ENCODE data around the gene SLC35F1.

The SLC35F1 gene

DNA sequence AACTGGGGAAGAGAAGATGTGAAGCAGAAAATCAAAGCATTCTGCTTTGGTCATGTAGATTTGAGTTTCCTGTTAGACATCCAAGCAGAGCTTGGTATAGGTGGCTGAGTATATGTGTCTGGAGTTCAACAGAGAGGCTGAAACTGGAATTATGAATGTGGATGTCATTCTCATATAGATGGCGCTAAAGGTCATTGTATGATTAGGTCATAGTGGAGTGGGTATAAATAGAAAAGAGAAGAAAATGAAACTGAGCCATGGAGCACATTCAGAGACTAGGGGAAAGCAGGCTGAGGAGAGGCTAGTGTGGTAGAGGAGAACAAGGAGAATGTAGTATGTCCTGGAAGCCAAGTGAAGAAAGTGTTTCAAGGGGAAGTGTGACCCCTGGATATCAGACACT lies 345.4 kb downstream of the SLC35F1 start:
- TF ChIP-seq GLIS3 (CRISPR knock-in tag; IDR thresholded peaks at IDR 0.05), result no peak
- TF ChIP-seq ZNF70 (CRISPR knock-in tag; IDR thresholded peaks at IDR 0.05), result no peak
- no peak for TF ChIP-seq ZFP30 (CRISPR knock-in tag; IDR thresholded peaks at IDR 0.05)
- TF ChIP-seq TCF4 (CRISPR knock-in tag; IDR thresholded peaks at IDR 0.05; ENCODE audit: borderline replicate concordance), result no peak
- no peak for TF ChIP-seq RARB (CRISPR knock-in tag; IDR thresholded peaks at IDR 0.05)
- no peak for TF ChIP-seq ARNTL (CRISPR knock-in tag; IDR thresholded peaks at IDR 0.05; ENCODE audit: borderline replicate concordance, low read depth)
- no peak for TF ChIP-seq ZNF8 (CRISPR knock-in tag; IDR thresholded peaks at IDR 0.05)
- no peak for TF ChIP-seq BACH2 (CRISPR knock-in tag; IDR thresholded peaks at IDR 0.05; ENCODE audit: borderline replicate concordance)
- no peak for TF ChIP-seq TOX (CRISPR knock-in tag; IDR thresholded peaks at IDR 0.05; ENCODE audit: borderline replicate concordance)
- TF ChIP-seq, protein P1, sequence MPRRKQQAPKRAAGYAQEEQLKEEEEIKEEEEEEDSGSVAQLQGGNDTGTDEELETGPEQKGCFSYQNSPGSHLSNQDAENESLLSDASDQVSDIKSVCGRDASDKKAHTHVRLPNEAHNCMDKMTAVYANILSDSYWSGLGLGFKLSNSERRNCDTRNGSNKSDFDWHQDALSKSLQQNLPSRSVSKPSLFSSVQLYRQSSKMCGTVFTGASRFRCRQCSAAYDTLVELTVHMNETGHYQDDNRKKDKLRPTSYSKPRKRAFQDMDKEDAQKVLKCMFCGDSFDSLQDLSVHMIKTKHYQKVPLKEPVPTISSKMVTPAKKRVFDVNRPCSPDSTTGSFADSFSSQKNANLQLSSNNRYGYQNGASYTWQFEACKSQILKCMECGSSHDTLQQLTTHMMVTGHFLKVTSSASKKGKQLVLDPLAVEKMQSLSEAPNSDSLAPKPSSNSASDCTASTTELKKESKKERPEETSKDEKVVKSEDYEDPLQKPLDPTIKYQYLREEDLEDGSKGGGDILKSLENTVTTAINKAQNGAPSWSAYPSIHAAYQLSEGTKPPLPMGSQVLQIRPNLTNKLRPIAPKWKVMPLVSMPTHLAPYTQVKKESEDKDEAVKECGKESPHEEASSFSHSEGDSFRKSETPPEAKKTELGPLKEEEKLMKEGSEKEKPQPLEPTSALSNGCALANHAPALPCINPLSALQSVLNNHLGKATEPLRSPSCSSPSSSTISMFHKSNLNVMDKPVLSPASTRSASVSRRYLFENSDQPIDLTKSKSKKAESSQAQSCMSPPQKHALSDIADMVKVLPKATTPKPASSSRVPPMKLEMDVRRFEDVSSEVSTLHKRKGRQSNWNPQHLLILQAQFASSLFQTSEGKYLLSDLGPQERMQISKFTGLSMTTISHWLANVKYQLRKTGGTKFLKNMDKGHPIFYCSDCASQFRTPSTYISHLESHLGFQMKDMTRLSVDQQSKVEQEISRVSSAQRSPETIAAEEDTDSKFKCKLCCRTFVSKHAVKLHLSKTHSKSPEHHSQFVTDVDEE (CRISPR knock-in tag; IDR thresholded peaks at IDR 0.05), result no peak
- no peak for TF ChIP-seq CSDC2 (CRISPR knock-in tag; IDR thresholded peaks at IDR 0.05)
- TF ChIP-seq, protein P2, sequence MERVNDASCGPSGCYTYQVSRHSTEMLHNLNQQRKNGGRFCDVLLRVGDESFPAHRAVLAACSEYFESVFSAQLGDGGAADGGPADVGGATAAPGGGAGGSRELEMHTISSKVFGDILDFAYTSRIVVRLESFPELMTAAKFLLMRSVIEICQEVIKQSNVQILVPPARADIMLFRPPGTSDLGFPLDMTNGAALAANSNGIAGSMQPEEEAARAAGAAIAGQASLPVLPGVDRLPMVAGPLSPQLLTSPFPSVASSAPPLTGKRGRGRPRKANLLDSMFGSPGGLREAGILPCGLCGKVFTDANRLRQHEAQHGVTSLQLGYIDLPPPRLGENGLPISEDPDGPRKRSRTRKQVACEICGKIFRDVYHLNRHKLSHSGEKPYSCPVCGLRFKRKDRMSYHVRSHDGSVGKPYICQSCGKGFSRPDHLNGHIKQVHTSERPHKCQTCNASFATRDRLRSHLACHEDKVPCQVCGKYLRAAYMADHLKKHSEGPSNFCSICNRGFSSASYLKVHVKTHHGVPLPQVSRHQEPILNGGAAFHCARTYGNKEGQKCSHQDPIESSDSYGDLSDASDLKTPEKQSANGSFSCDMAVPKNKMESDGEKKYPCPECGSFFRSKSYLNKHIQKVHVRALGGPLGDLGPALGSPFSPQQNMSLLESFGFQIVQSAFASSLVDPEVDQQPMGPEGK (CRISPR knock-in tag; IDR thresholded peaks at IDR 0.05; ENCODE audit: borderline replicate concordance), result no peak
- TF ChIP-seq PPARA (CRISPR knock-in tag; IDR thresholded peaks at IDR 0.05; ENCODE audit: borderline replicate concordance), result no peak
- no peak for ATAC-seq

DNA sequence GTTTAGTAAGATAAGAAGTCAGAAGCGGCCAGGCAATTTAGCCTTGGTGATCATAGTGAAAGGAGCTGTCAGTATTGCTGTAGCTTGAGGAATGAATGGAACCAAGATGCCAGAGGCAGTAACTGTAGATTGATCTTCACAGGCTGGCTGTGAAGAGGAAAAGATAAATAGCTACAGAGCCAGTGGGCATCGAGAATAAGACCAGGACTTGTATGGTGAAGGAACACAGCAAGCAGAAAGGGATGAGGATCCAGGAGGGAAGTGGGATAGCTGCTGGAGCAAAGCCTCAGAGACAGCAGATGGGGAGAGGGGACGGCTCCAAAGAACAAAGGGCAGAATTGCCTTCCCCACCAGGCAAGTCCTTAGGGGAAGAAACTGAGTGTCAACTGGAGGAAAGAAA lies 346.7 kb downstream of the SLC35F1 start:
- TF ChIP-seq ZNF70 (CRISPR knock-in tag; IDR thresholded peaks at IDR 0.05) (no peak), PPARA (CRISPR knock-in tag; IDR thresholded peaks at IDR 0.05; ENCODE audit: borderline replicate concordance) (no peak), GLIS3 (CRISPR knock-in tag; IDR thresholded peaks at IDR 0.05) (no peak), RARB (CRISPR knock-in tag; IDR thresholded peaks at IDR 0.05) (no peak), TOX (CRISPR knock-in tag; IDR thresholded peaks at IDR 0.05; ENCODE audit: borderline replicate concordance) (no peak), BACH2 (CRISPR knock-in tag; IDR thresholded peaks at IDR 0.05; ENCODE audit: borderline replicate concordance) (no peak), ISL1 (CRISPR knock-in tag; IDR thresholded peaks at IDR 0.05) (no peak), OSR1 (CRISPR knock-in tag; IDR thresholded peaks at IDR 0.05) (no peak), ARNTL (CRISPR knock-in tag; IDR thresholded peaks at IDR 0.05; ENCODE audit: borderline replicate concordance, low read depth) (no peak), ZC3H10 (CRISPR knock-in tag; IDR thresholded peaks at IDR 0.05) (no peak), TCF4 (CRISPR knock-in tag; IDR thresholded peaks at IDR 0.05; ENCODE audit: borderline replicate concordance) (no peak), ZFP3 (CRISPR knock-in tag; IDR thresholded peaks at IDR 0.05) (no peak)
- TF ChIP-seq, protein P2 (CRISPR knock-in tag; IDR thresholded peaks at IDR 0.05; ENCODE audit: borderline replicate concordance), result no peak
- TF ChIP-seq, protein P1 (CRISPR knock-in tag; IDR thresholded peaks at IDR 0.05), result no peak
- TF ChIP-seq, protein P3, sequence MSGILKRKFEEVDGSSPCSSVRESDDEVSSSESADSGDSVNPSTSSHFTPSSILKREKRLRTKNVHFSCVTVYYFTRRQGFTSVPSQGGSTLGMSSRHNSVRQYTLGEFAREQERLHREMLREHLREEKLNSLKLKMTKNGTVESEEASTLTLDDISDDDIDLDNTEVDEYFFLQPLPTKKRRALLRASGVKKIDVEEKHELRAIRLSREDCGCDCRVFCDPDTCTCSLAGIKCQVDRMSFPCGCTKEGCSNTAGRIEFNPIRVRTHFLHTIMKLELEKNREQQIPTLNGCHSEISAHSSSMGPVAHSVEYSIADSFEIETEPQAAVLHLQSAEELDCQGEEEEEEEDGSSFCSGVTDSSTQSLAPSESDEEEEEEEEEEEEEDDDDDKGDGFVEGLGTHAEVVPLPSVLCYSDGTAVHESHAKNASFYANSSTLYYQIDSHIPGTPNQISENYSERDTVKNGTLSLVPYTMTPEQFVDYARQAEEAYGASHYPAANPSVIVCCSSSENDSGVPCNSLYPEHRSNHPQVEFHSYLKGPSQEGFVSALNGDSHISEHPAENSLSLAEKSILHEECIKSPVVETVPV (CRISPR knock-in tag; IDR thresholded peaks at IDR 0.05), result no peak
- no peak for ATAC-seq

DNA sequence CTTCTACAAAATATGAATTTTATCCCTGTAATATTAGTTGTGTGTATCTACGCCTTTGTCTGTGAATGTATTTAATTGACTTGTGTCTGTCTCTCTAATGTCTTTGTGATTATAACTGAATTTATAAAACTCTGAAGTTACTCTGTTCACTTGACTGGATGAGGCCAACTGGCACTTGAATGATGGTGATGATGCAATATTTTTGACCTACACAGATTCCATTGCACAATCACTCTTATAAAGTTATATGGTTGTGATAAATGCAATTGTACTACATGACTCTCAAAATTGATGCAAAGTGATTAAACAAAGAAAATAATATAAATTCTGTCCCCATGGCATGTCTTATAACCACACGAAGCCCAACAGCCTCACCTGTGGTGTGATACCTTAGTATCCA lies 353.8 kb downstream of the SLC35F1 start:
- no peak for ATAC-seq
- TF ChIP-seq, protein P4, sequence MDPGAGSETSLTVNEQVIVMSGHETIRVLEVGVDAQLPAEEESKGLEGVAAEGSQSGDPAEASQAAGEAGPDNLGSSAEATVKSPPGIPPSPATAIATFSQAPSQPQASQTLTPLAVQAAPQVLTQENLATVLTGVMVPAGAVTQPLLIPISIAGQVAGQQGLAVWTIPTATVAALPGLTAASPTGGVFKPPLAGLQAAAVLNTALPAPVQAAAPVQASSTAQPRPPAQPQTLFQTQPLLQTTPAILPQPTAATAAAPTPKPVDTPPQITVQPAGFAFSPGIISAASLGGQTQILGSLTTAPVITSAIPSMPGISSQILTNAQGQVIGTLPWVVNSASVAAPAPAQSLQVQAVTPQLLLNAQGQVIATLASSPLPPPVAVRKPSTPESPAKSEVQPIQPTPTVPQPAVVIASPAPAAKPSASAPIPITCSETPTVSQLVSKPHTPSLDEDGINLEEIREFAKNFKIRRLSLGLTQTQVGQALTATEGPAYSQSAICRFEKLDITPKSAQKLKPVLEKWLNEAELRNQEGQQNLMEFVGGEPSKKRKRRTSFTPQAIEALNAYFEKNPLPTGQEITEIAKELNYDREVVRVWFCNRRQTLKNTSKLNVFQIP (CRISPR knock-in tag; IDR thresholded peaks at IDR 0.05; ENCODE audit: borderline replicate concordance, low read depth), result no peak
- no peak for TF ChIP-seq ZFP30 (CRISPR knock-in tag; IDR thresholded peaks at IDR 0.05)
- TF ChIP-seq, protein P1 (CRISPR knock-in tag; IDR thresholded peaks at IDR 0.05), result no peak
- no peak for TF ChIP-seq BACH2 (CRISPR knock-in tag; IDR thresholded peaks at IDR 0.05; ENCODE audit: borderline replicate concordance)
- no peak for TF ChIP-seq TOX (CRISPR knock-in tag; IDR thresholded peaks at IDR 0.05; ENCODE audit: borderline replicate concordance)
- no peak for TF ChIP-seq SNAI2 (CRISPR knock-in tag; IDR thresholded peaks at IDR 0.05)
- TF ChIP-seq RARB (CRISPR knock-in tag; IDR thresholded peaks at IDR 0.05), result no peak
- no peak for TF ChIP-seq OSR1 (CRISPR knock-in tag; IDR thresholded peaks at IDR 0.05)
- TF ChIP-seq ZFP3 (CRISPR knock-in tag; IDR thresholded peaks at IDR 0.05), result no peak
- no peak for TF ChIP-seq ZC3H10 (CRISPR knock-in tag; IDR thresholded peaks at IDR 0.05)
